ENCODE results near the gene RAG1.

GRCh38 chr11:36558571-36559413, 9.0 kb upstream of the RAG1 start:
- TF ChIP-seq CTCF (IDR thresholded peaks at IDR 0.05) (no peak), POLR2A (IDR thresholded peaks at IDR 0.05) (no peak)
